K562 (cell line): ENCODE measurements around the gene TULP4. TPM values are rescaled to one million over a fixed set of nuclear protein-coding genes. Genes with fewer than 3 reads are reported as not detected.

Experiments
- ATAC-seq: fragments of 200-7000 bp; cut with Tn5 transposase; 3 replicates; pipeline ENCODE4 v1.9.1; 2020; ENCODE audit warnings: moderate library complexity
- BruUV-seq: library from RNA; stranded (reverse); fragments of 400-500 nt; replicated peaks from 2 replicates; lab custom pipeline; 2021; lab: Mats Ljungman, UMichigan
- CTCF ChIA-PET: fragments of 300-600 bp; formaldehyde crosslinking; extraction: SDS; loops from one replicate; lab custom pipeline; 2021; ENCODE audit warnings: low intra/inter-chr PET ratio; lab: Yijun Ruan, JAX
- POLR2A ChIA-PET: fragments of 300-600, 350-650 bp; sonication (Branson Sonifier 250); formaldehyde crosslinking; extraction: SDS; loops from one replicate; lab custom pipeline; 2021; ENCODE audit warnings: antibody characterized with exemption, inconsistent platforms; lab: Yijun Ruan, JAX
- DNase-seq, 4 experiments: peaks; one replicate each; pipeline versions ENCODE4 v3.0.0 to v3.0.0-alpha.2; 2011 to 2018; ENCODE audit warnings: low spot score in 3 of 4, mixed read lengths in 3 of 4; ENCODE audit errors: extremely low read depth in 1 of 4
- FAIRE-seq: peaks from 2 replicates; lab custom pipeline; 2011; peaks lifted over from hg19 to GRCh38; lab: Jason Lieb, UNC
- H2AFZ ChIP-seq: 2 replicates; pipeline ENCODE4 v1.6.0; 2011; ENCODE audit warnings: low read depth, low read length, control low read depth, inconsistent platforms
- H3K27ac ChIP-seq: fragments of 200-600 bp; 3 replicates; pipeline ENCODE4 v1.8.0; 2011; ENCODE audit warnings: low read depth, mild to moderate bottlenecking, control low read depth, inconsistent platforms, low read length, moderate library complexity, mixed read lengths; ENCODE audit errors: extremely low read depth
- H3K27me3 ChIP-seq, 2 experiments: fragments of 300-600 bp in 1 of 2; 2 replicates in 1 of 2; 3 replicates in 1 of 2; pipeline versions ENCODE4 v1.6.0 to v1.8.0; 2011; ENCODE audit warnings: inconsistent platforms in 2 of 2, low read length in 2 of 2, mild to moderate bottlenecking in 1 of 2, mixed read lengths in 1 of 2, moderate library complexity in 1 of 2; ENCODE audit not compliant: control insufficient read depth in 2 of 2, insufficient read depth in 2 of 2
- H3K36me3 ChIP-seq: fragments of 300-600 bp; 3 replicates; pipeline ENCODE4 v1.8.0; 2011; ENCODE audit warnings: mild to moderate bottlenecking, low read length, inconsistent platforms; ENCODE audit not compliant: control insufficient read depth, insufficient read depth
- H3K4me1 ChIP-seq, 2 experiments: fragments of 200-600 bp in 1 of 2; replicated peaks in 1 of 2; 2 replicates in 1 of 2; 3 replicates in 1 of 2; pipeline versions ENCODE4 v1.5.1 to v1.8.0; 2011; ENCODE audit warnings: inconsistent platforms in 2 of 2, low read length in 2 of 2, mild to moderate bottlenecking in 1 of 2, mixed read lengths in 1 of 2, moderate library complexity in 1 of 2; ENCODE audit not compliant: control insufficient read depth in 2 of 2, insufficient read depth in 2 of 2
- H3K4me2 ChIP-seq: 2 replicates; pipeline ENCODE4 v1.6.1; 2011; ENCODE audit warnings: low read length, control low read depth, inconsistent platforms, mixed read lengths; ENCODE audit not compliant: insufficient read depth
- H3K4me3 ChIP-seq: fragments of 200-600 bp; sonication (generic), shearing (Covaris generic); 2 replicates; pipeline ENCODE4 v1.5.1; 2016; ENCODE audit warnings: control low read depth, inconsistent platforms
- H3K79me2 ChIP-seq: fragments of 200-600 bp; 3 replicates; pipeline ENCODE4 v1.8.0; 2011; ENCODE audit warnings: low read length, inconsistent platforms; ENCODE audit not compliant: control insufficient read depth, insufficient read depth
- H3K9ac ChIP-seq, 2 experiments: 2 replicates each; pipeline versions ENCODE4 v1.6.0 to v1.6.1; 2011; ENCODE audit warnings: low read depth in 2 of 2, low read length in 2 of 2, control low read depth in 1 of 2, inconsistent platforms in 1 of 2, mild to moderate bottlenecking in 1 of 2, mixed read lengths in 1 of 2; ENCODE audit not compliant: insufficient read depth in 1 of 2
- H3K9me1 ChIP-seq: one replicate; pipeline ENCODE4 v1.6.0; 2011; ENCODE audit warnings: inconsistent platforms, mild to moderate bottlenecking, low read length, moderate library complexity; ENCODE audit not compliant: control insufficient read depth, insufficient read depth
- H3K9me3 ChIP-seq: replicated peaks from 2 replicates; pipeline ENCODE4 v1.5.1; 2011; ENCODE audit warnings: low read depth, low read length, inconsistent platforms; ENCODE audit not compliant: control insufficient read depth, insufficient read depth
- H4K20me1 ChIP-seq: replicated peaks from 2 replicates; pipeline ENCODE4 v1.6.1; 2011; ENCODE audit warnings: low read length, inconsistent platforms, mixed read lengths; ENCODE audit not compliant: control insufficient read depth, insufficient read depth
- BRD9 ChIP-seq: fragments of 450-650 bp; IDR thresholded peaks from 2 replicates; pipeline ENCODE4 v1.6.1; 2018; ENCODE audit warnings: low read depth; ENCODE audit not compliant: partially characterized antibody
- DEAF1 ChIP-seq: fragments of 450-650 bp; formaldehyde crosslinking; IDR thresholded peaks from 2 replicates; pipeline ENCODE4 v1.4.0; 2020; ENCODE audit warnings: mild to moderate bottlenecking, moderate library complexity
- POLR2H ChIP-seq: IDR thresholded peaks from 2 replicates; pipeline ENCODE4 v1.6.1; 2016; ENCODE audit warnings: missing genetic modification characterization, low read depth, mild to moderate bottlenecking, control low read depth, missing compliant biosample characterization, moderate library complexity
- ZFP91 ChIP-seq: sonication (generic); formaldehyde crosslinking; IDR thresholded peaks from 2 replicates; pipeline ENCODE4 v1.8.0; 2022; ENCODE audit warnings: mild to moderate bottlenecking, missing genetic modification reagents
- ZNF318 ChIP-seq, 2 experiments: fragments of 450-650 bp; IDR thresholded peaks; 2 replicates each; pipeline ENCODE4 v1.6.1; 2016; ENCODE audit warnings: mild to moderate bottlenecking in 2 of 2, borderline replicate concordance in 1 of 2, low read depth in 1 of 2, moderate library complexity in 1 of 2
- WGBS: fragments of 100-300 bp; shearing (Covaris generic); methylation state at CpG from one replicate; pipeline ENCODE4 v1.1.6; 2016; ENCODE audit warnings: low coverage, mixed read lengths; ENCODE audit not compliant: insufficient coverage; ENCODE audit errors: missing lambda C conversion rate; 5-methylcytosine and 5-hydroxymethylcytosine counted together
- in situ Hi-C: fragments of 300-500 bp; cut with MboI; formaldehyde crosslinking; loops from 4 replicates; pipeline ENCODE4 v1.15.0; 2018; ENCODE audit warnings: inconsistent platforms, mixed read lengths
- intact Hi-C: fragments of 100-400 bp; cut with micrococcal nuclease; formaldehyde crosslinking; loops from 2 replicates; pipeline ENCODE4 v1.14.2; 2022
- polyA plus RNA-seq, 8 experiments: library from polyadenylated mRNA; depleted of rRNA in 4 of 8; stranded (reverse) in 5 of 8; unstranded in 3 of 8; fragments of >200 nt; fragmentation: Nextera tagmentation in 2 of 8; fragmentation: Illumina TruSeq in 1 of 8; extraction: Ambion mirVana in 2 of 8; extraction: Trizol in 1 of 8; gene quantifications; 2 replicates each; pipeline versions ENCODE4 v1.2.1 to v1.2.3, GENCODE V29; 2011 to 2014; ENCODE audit warnings: inconsistent platforms in 1 of 8, missing spikeins in 1 of 8
- total RNA-seq, 7 experiments: library from RNA; depleted of rRNA in 6 of 7; stranded (reverse); fragments of >200 nt in 6 of 7; fragmentation: Illumina TruSeq in 2 of 7; extraction: Trizol in 2 of 7; gene quantifications; 2 replicates each; pipeline versions ENCODE4 v1.2.1 to v1.2.3, GENCODE V29; 2011 to 2021; ENCODE audit warnings: low replicate concordance in 1 of 7

The TULP4 gene
- total and polyA plus RNA-seq, 9 of the 15 experiments (the other 6 are each of a cell fraction or from before 2014, with no cell fraction given): 1.2 to 50.4 (median 11.0) TPM

- FAIRE-seq: no peak
- H4K20me1 ChIP-seq: no peaks in the 10 kb centered on the region
- BruUV-seq: no TSS peak
- no peaks in the 10 kb centered on the region for H3K9me3 ChIP-seq
- no peak overlapping the region for H2AFZ ChIP-seq
- H3K27me3 ChIP-seq: no peaks in the 10 kb centered on the region
- 71% methylated on average over 12 of the region's 12 CpGs for WGBS
- H3K4me3 ChIP-seq: no peak overlapping the region
- TF ChIP-seq POLR2H (tag): no peak
- TF ChIP-seq ZFP91 (CRISPR knock-in tag): no peak
- no peak for TF ChIP-seq BRD9
- no peak for TF ChIP-seq ZNF318 (IDR thresholded peaks at IDR 0.05; ENCODE audit: borderline replicate concordance in 1 of 2, low read depth in 1 of 2)
- TF ChIP-seq DEAF1 (CRISPR knock-in tag): no peak
- no peaks in the 10 kb centered on the region for H3K36me3 ChIP-seq
- CTCF ChIA-PET: no interaction called here
- in situ Hi-C loops: no loop called here
- no peak for DNase-seq
- no peak overlapping the region for H3K27ac ChIP-seq
- no peak overlapping the region for H3K9ac ChIP-seq
- POLR2A ChIA-PET: no interaction called here
- intact Hi-C loops: no loop called here
- no peaks in the 10 kb centered on the region for H3K79me2 ChIP-seq
- no peak for ATAC-seq
- H3K4me2 ChIP-seq: no peak overlapping the region
- no peaks in the 10 kb centered on the region for H3K9me1 ChIP-seq
- no peaks in the 10 kb centered on the region for H3K4me1 ChIP-seq
Observed at GRCh38 chr6:158356586-158357546, 44.6 kb downstream of the TULP4 start.
